Ishikawa (cell line): Measurements from ENCODE around the gene WDR73.

Source experiments
- FOXM1 ChIP-seq: IDR thresholded peaks from 2 replicates; pipeline ENCODE4 v1.6.1; 2012; ENCODE audit warnings: low read depth, borderline replicate concordance
- MAX ChIP-seq: IDR thresholded peaks from 2 replicates; pipeline ENCODE4 v1.6.1; 2012
- NFIC ChIP-seq: IDR thresholded peaks from 2 replicates; pipeline ENCODE4 v1.6.1; 2012
- RAD21 ChIP-seq: IDR thresholded peaks from 2 replicates; pipeline ENCODE4 v1.6.1; 2012; ENCODE audit warnings: low read depth
- REST ChIP-seq: IDR thresholded peaks from 2 replicates; pipeline ENCODE4 v1.6.1; 2012; ENCODE audit warnings: low read depth, mild to moderate bottlenecking
- TAF1 ChIP-seq: IDR thresholded peaks from 2 replicates; pipeline ENCODE4 v1.6.1; 2012; ENCODE audit warnings: low read depth, mild to moderate bottlenecking
- TEAD4 ChIP-seq: IDR thresholded peaks from 2 replicates; pipeline ENCODE4 v1.6.1; 2012
- YY1 ChIP-seq: IDR thresholded peaks from 2 replicates; pipeline ENCODE4 v1.6.1; 2012; ENCODE audit warnings: low read depth

- TF ChIP-seq NFIC (no peak), TEAD4 (no peak), MAX (no peak), FOXM1 (no peak), TAF1 (no peak), RAD21 (no peak), YY1 (no peak), REST (no peak)
These were observed 17.1 kb upstream of the WDR73 start for GRCh38 chr15:84671211-84671610.
